GM12874 (cell line): ENCODE data around the gene CNIH4.

ENCODE experiments used
- TF ChIP-seq, protein P1 (sequence below): IDR thresholded peaks from 2 replicates; pipeline ENCODE4 v1.5.1; 2011; ENCODE audit warnings: low read depth, mild to moderate bottlenecking, control low read depth, low read length, moderate library complexity; ENCODE audit not compliant: insufficient read depth

CNIH4 gene

DNA sequence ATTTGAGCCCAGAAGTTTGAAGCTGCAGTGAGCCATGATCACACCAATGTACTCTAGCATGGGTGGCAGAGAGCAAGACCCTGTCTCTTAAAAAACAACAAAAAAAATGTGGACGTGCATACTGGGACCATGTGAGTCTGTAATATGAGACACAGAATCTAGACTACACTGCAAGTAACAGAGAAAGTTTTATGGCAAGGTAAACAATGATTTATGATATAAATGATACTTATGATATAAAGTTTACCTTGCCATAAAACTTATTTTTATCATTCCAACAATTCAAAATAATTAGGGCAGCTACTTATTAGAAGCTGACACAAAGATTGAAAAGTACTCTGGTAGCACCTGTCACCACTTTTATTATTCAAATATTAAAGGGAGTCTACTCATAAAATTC, 43.2 kb downstream of the CNIH4 start:
- TF ChIP-seq, protein P1, sequence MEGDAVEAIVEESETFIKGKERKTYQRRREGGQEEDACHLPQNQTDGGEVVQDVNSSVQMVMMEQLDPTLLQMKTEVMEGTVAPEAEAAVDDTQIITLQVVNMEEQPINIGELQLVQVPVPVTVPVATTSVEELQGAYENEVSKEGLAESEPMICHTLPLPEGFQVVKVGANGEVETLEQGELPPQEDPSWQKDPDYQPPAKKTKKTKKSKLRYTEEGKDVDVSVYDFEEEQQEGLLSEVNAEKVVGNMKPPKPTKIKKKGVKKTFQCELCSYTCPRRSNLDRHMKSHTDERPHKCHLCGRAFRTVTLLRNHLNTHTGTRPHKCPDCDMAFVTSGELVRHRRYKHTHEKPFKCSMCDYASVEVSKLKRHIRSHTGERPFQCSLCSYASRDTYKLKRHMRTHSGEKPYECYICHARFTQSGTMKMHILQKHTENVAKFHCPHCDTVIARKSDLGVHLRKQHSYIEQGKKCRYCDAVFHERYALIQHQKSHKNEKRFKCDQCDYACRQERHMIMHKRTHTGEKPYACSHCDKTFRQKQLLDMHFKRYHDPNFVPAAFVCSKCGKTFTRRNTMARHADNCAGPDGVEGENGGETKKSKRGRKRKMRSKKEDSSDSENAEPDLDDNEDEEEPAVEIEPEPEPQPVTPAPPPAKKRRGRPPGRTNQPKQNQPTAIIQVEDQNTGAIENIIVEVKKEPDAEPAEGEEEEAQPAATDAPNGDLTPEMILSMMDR: no peak

- TF ChIP-seq, protein P1: no peak
Observed at GRCh38 chr1:224402472-224403036, 45.9 kb downstream of the CNIH4 start.

DNA sequence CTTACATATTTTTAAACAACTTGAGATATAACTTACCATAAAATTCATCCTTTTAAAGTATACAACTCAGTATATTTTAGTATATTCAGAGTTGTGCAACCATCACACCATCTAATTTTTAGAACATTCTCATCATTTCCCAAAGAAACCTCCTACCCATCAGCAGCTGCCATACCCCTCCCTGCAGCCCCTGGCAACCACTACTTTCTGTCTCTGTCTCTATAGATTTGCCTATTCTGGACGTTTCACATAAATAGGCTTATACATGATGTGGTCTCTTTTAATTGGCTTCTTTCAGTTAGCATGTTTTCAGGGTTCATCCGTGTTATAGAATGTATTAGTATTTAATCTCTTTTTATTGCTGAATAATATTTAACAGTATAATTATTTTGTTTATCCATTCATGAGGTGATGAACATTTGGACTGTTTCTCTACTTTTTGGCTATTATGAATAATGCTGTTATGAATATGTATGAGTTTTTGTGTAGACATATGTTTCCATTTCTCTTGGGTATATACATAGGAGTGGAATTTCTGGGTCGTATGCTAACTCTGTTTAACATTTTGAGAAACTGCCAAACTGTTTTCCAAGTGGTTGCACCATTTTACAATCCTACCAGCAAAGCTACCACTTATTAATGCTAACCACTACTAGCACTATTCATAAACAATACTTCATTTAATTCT, 48.4 kb downstream of the CNIH4 start:
- TF ChIP-seq, protein P1: no peak

GRCh38 chr1:224405604-224405970, 48.9 kb downstream of the CNIH4 start:
- TF ChIP-seq, protein P1: no peak

DNA sequence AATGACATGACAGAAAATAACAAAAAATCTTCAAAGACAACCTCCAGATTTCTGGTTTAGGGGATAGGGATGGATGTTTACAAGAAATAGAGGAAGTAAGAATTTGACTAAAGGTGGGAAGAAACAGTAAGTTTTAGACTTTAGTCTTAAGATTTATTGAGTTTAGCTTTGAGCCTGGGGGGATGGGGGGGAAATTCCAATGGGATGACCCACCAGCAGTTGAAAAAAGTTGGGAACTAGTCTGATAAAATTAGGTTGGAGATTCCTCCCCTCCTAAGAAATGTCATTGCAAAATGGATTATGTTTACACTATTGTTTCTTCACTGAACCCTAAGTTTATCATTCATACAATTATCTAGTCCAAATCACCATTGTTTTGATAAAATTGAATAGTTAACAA, 49.5 kb downstream of the CNIH4 start:
- TF ChIP-seq, protein P1: no peak

DNA sequence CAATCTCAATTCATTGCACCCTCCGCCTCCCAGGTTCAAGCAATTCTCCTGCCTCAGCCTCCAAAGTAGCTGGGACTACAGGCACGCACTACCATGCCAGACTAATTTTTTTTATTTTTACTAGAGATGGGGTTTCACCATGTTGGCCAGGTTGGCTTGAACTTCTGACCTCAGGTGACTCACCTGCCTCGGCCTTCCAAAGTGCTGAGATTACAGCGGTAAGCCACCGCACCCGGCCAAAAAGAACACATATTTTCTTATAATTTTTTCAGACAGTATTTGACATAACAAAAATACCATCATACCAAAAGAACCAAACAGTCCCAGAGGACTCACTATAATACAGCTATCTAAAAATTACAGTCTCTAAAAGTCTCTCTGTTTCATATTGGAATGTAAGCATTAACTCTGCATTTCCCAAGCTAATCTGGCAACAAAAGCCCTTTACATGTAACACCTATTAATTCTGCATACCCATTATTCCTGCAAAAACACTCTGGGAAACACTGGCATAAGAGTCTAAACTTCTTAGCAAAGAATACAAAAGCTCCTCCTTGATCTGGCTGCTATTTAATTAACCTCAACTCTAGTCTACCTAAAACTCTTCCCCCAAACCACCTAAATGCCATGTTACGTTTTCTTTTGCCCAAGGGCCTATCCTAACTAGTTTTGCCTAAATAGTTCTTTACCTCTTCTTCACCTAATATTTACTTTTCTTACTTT, 51.1 kb downstream of the CNIH4 start:
- TF ChIP-seq, protein P1: no peak

GRCh38 chr1:224408294-224408590, 51.6 kb downstream of the CNIH4 start:
- TF ChIP-seq, protein P1: no peak
